ENCODE results near the gene ZNF827.

Gene ZNF827

DNA sequence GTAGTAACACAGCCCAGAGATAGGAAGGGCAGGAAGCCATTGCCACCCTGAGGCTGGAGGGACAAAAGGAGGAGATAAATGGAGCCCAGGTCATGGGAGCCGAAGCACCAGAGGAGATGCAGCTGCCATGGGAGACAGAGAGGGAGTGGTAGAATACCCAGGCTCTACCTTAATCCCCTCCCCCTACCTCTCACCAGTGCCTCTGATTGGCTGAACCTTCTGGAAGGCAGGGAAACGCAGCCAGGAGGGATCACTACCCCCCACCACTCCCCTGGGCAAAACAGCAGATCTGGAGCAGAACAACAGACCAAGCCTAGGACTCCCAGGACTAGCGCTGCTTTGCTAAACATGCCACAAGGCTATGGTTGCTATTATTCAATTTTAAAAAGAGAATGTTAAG is 114.2 kb downstream of the ZNF827 start:
- DNase-seq, result no peak

DNA sequence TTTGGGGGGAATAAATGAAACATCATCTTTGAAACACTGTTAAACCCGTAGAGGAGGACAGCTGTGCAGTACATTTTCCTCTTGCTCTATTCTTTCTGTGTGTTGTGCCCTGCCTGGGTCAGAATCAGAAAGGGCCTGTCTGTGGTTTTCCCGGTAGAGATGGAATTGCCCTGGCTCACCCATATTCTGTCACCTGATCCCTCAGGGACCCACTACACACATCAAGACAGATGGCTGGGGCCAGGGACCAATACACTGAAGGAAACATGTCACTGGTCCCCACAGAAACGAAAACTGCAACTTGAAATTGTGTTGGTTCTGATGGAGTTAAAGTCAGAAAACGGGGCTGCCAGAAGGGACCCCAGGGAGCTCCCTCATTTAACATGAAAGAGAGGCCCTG is 114.9 kb downstream of the ZNF827 start:
- no peak for DNase-seq

DNA sequence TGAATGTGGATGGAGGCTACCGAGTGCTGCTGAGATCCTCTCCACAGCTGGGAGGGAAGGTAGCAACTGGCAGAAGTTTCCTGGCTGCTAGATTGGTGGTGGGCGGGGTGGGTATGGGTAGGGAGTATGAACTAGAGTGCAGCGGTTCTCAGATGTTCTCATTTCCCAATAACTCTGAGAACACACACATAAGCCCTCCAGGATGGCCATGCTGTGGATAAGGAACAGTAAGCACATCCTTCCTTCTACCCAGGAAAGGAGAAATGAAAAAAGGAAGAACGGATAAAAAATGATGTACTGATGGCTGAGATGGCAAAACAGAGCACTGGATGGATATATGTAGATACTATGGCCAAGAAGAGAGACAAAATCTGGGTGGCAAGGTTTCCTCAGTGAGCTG is 116.0 kb downstream of the ZNF827 start:
- no peak for DNase-seq

DNA sequence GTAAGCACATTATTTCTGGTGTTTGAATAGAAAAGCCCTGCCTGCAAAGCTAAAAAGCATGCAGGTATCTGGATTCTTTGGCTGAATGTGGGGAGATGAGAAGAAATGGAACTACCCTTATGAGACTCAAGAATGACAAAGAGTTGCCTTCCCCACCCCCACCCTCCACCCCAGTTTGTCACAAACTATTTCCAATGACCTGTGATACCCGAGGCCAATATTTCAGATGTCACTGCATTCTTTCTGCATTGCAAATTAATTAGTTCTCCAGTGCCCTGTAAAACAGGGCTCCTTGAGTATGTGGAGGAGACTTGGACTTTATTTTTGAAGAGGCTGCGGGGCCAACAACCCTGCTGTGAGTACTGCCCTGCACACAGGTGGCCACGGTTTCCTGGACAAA is 116.4 kb downstream of the ZNF827 start:
- no peak for DNase-seq

DNA sequence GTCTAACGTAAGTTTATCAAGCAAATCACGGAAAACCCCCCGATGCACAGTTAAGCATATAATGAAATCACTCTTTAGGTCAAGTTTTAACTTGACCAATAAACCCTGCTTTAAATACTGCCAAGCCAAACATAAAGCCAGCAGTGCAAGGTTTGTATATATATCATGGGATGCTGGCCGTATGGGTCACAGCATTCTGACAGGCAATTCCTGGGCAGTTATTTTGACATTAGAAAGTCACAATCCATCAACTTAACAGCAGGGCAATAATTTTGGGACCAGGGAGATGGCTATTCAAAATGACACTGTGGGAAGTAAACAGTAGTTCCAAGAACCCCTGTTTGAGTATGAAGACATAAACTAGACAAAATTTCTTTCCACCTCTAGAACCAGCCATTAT is 116.9 kb downstream of the ZNF827 start:
- DNase-seq, result no peak

DNA sequence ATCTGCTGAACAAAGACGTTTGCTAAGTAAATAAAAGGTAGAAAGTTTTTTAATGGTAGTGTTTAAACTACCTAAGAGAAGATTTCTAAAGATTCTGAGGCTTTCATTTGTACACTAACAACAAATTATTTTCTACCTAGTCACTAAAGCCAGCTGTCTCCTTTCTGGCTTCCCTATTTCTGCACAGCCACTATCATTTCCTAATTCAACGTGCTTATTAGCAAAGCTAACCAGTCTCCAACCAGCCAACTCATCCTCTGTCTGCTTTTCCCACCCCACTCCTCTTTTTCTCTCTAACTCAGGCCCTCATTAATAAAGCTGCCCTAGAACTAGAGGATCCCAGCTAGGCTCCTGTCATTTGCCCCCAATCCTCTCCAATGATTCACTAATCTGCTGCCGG is 118.2 kb downstream of the ZNF827 start:
- DNase-seq, result no peak

DNA sequence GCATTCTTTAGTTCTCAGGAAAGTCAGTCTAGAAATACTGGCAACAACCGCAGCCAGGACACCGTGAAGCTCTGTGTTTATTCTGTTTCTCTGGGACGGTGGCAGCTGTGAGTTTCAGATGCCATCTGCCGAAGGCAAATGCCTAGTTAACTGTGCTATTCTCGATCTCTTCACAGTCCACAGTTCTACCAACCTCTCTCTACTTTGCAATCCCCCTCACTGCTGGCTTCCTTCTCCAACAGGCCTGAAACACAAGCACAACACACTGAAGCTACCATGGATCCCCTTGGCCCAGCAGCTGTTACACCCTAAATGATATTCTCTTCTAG is 118.8 kb downstream of the ZNF827 start:
- no peak for DNase-seq

DNA sequence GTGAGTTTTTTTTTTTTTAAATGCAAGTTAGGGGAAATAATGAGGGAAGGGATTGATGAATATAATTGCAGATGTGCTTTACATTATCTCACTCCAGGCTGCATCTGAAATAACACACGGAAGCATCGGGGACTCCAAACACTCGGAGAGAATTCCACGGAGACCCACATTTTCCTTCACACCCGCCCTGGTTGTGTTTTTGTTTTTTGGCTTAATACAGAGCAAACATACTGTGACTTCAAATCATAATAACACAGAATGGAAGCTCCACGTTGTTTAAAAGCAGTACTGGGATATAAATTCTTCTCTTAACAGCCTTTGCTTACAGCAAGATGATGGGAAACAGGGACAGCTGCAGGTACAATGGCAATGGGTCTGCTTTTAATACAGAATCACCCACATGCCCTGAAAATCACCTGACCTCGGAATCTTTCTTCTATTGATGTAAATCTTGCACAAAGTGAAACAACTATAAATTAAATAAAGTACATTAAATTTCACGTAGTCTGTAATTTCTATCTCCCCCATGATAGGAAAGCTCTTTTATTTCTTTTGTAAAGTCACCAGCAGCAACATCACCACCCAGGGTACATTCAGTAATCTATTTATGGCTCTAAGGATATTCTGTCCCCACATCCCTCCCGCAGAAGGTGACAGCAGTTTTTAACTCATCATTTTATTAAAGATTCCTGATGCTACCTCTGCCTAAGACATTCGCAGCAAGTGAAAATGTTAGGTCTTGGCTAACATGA is 119.3 kb downstream of the ZNF827 start:
- DNase-seq, result no peak

DNA sequence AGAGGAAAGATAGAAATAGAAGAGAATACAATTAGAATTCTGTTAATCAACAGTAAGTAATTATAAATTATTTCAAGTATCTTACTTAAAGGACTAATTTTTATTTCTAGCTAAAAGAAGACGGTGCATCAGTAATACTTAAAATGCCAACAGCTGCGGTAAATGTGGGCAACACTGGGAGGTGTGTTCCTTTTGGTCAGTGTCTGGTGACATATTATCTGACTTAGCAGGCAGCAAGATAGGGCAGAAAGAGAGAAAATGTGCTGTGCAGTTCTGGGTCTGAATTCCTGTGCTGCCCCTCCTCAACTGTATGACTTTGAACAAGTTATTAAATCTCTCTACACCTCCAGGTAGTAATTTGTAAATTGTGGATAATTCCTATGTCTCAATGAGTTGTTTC is 120.6 kb downstream of the ZNF827 start:
- no peak for DNase-seq

DNA sequence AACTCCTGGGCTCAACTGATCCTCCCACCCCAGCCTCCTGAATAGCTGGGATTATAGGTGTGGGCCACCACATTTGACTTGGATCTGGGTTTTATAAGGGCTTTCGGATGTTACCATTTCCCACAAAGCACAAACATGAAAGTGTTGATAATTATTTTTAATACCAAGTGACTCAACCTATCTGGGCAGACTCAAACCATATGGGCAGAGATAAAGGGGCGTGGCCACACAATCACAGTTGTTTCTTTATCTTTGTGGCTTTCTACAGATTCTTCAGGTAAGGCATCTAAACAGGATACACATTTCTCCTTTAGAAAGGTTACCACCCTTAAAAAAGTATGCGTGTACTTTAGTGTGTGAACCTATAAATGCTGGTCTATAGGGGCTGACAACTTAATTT is 122.5 kb downstream of the ZNF827 start:
- DNase-seq, result no peak

DNA sequence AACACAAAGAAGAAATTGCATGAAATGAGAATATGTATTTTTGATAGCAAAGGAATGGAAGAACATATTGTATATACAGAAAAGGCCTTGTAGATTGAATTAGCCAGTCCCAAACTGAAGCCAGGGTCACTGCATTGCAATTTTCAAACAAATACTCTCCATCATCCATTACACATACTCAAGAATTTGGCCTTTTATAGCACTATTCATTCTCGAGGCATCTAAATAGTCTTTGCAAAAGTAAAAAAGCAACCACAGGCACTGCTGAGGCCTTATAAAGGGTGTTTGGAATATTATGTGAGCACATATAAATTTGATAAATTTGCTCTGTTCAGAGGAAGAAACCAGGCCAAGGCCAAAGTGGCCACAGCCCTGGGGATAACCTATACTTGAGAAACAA is 123.0 kb downstream of the ZNF827 start:
- DNase-seq, result no peak

DNA sequence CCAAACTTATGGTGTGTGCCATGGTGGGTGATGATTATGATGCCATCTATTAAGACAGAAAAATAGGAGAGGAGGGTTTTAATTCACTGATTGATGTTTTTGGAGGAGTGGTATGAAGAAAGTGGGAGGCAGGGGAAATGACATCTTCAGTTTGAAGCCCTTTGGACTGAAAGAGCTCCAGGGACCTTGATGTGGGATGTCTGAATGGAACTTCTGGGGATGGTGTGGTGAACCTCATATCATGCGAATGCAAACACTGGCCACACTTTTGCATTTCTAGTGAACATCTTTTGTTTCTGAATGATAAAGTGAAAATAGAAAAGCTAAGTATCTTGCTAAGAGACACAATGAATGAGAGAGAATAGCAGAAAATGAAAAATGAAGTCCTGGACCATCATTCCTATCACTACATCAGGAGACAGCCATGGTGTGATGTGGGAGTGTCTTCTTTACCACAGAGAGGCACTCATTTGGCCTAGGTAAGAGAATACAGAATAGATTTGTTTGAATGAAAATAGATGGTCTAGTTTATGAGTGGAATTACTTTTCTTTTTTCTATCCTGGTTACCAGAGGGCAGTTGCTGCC is 123.5 kb downstream of the ZNF827 start:
- no peak for DNase-seq

DNA sequence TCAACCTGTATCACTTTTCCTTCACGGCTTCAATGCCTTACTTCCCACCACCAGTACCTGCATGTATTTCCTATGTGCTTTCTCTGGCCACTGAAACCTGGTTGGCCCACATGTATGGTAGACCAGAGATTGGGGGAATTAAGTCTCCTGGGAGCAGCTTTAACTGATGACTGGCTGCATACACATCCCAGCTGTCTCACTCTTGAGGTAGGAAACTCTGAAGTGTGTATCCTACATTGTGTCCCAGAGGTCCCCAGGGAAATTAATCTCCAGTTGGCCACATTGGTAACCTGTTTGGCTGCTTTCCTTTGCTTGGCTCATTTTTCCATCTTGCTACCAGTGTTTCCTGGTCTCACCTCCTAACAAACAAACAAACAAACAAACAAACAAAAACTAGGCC is 124.4 kb downstream of the ZNF827 start:
- DNase-seq, result no peak

DNA sequence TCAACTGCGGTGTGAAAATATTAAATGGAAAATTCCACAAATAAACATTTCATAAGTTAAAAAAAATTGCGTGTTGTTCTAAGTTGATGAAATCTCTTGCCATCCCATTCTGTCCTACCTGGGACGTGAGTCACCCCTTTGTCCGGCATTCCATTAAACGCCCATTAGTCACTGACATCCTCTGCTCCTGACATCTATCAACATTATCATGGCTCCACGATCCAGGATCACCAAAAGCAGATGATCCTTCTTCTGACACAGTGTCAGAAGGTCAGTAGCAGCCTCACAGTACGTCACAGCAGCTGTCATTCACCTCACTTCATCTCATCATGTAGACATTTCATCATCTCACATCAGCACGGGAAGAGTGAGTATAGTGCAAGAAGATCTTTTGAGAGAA is 125.7 kb downstream of the ZNF827 start:
- DNase-seq, result no peak

DNA sequence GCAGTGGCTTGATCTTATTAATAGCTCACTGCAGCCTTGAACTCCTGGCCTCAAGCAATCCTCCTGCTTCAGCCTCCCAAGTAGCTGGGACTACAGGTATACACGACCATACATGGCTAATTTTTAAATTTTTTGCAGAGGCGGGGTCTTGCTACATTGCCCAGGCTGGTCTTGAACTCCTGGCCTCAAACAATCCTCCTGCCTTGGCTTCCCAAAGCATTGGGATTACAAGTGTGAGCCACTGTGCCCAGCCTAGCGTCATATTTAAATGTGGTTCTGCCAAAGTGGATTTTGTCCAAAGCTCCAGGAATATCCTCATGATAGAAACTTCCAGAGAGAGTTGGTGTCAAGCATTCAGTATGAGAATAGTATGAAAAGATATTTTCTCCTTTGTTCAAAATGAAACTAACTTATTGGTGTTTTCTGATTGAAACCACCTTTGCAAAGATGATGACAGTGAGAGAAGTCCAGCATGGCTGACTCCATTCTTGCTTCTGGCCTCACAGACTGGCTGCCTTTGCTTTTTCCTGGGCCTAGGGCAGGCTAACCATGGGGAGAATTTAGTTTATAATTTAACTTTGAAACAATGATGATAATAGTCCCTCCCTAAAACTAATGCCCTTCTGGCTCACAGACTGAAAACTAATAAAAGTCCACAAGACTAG is 129.6 kb downstream of the ZNF827 start:
- DNase-seq, result no peak

DNA sequence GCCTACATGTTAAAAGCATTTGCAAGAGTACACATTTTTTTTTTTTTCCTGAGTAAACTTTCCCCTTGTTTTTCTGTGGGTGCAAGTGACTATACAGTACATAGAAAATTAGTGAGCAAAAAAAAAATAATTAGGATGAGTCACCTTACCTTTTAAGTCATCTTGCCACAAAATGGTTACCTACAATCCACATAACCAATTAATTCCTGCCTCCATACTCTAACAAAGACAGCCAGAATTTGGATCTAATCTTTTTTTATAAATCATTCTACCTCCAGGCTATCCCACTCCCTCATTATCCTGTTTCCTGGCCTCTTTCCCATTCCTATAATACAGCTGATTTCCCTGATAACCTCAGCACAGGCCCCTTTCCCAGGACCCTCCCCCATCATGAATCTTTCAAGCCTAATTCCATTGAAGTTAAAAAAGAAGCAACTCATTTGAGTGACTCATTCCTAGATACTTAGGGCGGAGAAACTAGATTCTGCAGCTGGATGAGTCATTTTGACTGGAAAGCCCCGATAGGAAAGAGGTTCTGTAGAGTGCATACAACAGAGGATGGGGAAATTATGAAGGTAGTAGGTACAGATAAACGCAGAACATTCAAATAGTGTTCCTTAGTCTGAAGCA is 130.5 kb downstream of the ZNF827 start:
- no peak for DNase-seq

DNA sequence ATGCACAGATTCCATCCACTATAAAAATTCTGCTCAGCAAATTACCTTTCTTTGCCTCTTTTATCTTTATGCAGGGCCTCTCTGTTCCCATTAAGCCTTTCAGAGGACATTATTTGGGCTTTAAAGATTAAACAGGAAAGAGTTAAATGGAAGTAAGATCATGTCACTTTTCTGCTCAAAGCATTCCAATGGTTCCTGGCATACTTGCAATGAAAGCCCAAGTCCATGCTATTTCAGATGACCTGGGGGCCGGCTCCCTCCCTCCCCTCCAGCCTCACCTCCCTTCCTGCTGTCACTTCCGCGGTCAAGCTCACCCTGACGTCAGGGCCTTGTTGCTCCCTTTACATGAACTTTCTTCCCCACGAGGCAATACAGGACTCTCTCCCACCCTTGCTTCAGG is 133.1 kb downstream of the ZNF827 start:
- DNase-seq, result no peak

DNA sequence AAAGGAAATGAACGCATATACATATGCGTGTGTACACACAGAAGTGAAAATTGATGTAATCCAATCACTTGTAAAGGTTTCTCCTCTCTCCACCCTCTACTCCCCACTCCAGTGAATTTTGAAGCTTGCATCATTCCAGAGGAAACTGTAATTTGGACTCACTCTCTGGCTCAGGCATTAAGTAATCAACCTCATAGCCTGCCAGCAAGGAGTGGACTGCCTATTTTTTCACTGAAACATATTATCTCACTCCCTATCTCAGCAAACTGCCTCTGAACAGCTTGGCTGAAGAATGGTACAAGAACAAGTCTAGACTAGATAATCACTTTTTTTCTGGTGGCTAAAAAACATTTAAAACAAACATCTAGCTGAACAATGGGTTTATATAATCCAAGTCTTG is 134.5 kb downstream of the ZNF827 start:
- DNase-seq, result no peak

DNA sequence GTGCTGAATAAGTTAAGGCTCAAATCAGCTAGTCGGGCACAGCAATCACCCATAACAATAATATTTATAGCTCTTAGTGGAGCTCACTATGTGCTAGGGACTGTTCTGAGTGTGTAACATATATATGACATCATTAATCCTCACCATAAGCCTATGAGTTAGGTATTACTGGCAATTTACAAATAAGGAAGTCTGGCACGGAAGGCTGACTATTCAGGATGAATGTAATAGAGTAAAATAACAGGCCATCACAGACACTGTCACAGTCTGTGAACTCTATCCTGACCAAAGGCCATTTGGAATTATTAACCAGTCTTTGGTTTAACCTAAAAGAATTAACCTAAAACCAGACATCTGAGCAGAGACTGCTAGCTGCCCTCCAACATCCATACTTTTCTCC is 139.4 kb downstream of the ZNF827 start:
- DNase-seq, result no peak

DNA sequence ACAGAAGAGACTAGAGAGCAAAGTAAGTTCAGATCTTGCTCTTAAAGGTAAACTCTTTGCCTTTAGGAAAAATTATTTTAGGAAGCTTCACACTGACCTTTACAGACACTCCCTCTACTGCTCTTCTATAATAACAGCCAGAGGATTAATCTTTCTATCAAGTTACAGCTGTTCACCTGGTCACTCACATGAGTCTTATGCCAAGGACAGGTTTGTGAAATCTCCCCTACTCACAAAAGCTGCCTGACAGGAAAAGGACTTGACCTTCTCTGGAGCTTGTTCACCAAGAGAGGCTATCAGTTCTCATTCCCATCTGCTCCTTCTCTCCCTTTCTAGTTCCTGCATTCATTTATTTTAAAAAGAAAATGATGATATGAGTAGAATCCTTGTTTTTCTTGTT is 141.3 kb downstream of the ZNF827 start:
- no peak for DNase-seq

DNA sequence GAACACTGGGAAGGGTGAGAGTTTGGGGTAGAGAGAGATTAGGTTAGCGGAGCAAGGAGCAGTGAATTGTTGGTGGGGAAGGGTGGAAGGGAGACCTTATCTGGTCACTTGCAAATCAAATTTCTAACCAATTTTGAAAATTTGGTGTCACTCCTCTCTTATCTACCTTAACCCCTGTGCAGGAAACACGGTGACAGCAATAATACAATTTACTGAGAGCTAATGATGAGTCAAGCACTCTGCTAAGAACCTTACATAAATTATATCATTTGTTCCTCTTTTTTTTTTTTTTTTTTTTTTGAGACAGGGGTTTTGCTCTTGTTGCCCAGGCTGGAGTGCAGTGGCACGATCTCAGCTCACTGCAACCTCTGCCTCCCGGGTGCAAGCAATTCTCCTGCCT is 142.3 kb downstream of the ZNF827 start:
- DNase-seq, result no peak

DNA sequence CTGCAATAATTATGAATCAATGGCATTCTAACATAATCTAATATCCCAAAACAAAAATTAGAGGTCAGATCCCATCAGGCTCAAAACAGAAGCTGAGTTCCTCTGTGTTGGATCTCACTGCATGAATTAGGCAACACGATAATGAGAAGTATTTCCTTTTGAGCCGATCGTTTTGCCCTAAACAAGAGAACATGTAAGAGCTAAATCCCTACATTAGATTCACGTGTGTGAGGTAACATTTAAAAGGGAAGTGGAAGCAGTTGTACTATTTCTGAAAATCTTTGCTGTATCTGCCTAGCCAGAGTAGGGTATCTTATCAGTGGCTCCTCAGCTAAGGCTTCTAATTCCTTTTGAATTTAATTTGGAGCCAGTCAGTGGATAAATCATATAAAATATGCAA is 143.1 kb downstream of the ZNF827 start:
- DNase-seq, result no peak

DNA sequence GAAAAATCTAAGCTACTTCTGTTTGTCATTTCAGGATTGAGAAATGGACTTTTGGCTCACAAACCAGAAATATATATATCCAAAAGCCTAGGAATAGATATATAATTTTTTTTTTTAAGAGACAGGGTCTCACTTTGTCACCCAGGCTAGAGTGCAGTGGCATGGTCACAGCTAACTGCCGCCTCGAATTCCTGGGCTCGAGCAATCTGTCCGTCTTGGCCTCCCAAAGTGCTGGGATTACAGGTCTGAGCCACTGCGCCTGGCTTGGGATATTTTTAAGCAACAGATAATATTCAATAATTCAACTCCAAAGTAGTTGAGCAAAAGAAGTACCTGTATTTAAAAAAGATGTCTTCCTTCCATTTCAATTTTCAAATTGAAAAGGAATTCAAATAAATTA is 146.2 kb downstream of the ZNF827 start:
- DNase-seq, result no peak

DNA sequence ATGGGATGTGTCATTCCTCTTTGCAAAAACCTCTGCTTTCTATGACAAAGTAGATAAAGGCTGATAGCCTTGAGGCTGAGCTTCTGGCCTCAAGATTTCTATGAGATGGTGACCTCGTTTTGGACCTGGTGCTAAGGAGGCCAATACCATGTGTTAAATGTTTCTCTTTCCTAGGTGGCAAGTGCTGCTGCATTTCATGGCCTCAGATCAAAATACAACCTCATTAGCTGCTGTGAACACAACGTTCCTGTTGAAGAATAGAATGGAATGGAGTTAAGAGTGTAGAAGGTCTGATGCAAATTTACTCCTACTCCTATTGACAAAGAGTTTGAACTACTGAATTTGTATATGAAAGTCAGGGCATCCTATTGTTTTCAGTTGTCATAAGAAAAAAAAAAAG is 146.6 kb downstream of the ZNF827 start:
- DNase-seq, result no peak

Measured in NCI-H1417 treated with DMSO at 0.1 percent for 48 hours (cell line).